Neural progenitor cell (in vitro differentiated cells): ENCODE measurements around the gene U2AF2.

Source experiments
- EZH2phosphoT487 ChIP-seq: fragments of 200-600 bp; sonication (generic); IDR thresholded peaks from 2 replicates; pipeline ENCODE4 v1.6.1; 2017; ENCODE audit warnings: antibody characterized with exemption
- TF ChIP-seq, protein P1 (sequence below): fragments of 200-600 bp; sonication (generic); IDR thresholded peaks from 2 replicates; pipeline ENCODE4 v1.5.1; 2017; ENCODE audit warnings: antibody characterized with exemption, mild to moderate bottlenecking

DNA sequence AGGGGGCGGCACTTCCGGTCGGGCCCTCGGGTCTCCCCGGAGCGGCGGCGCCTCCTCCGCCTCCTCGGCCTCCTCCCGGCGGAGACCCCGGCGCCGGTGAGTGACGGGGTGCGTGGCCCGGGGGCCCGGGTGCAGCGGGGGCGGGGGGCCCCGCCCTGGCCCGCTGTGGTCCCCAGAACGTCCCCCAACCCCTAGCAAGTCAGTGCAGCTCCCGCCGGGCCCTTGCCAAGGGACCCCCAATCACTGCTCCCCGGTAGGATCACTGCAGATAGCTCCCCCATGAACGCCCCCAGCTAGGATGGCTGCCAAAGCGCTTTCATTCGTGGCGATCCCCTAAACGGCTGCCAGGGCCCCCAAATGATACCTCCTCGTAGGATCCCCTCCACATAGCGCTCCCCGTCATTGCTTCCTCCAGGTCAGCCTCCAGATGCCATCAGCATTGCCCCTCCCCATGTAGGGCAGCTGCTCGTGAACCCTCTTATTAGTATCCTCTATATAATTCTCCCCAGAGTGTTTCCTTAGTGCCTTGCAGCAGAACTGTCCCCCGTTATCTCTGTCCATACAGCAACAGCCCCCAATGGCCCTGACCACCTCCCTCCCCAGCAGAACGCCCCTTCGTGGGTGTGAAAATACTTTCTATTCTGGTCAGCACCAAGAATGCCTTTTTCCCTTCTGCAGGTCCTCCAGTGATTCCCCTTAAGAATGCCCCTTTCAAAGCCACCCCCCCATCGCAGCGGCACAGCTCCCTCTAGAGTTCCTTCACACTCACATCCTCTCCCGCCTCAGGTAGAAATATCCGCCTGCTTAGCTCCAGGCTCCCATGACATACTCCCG, 49.0 kb upstream of the U2AF2 start, which contains the start of gene ZNF865:
- TF ChIP-seq, protein P1, sequence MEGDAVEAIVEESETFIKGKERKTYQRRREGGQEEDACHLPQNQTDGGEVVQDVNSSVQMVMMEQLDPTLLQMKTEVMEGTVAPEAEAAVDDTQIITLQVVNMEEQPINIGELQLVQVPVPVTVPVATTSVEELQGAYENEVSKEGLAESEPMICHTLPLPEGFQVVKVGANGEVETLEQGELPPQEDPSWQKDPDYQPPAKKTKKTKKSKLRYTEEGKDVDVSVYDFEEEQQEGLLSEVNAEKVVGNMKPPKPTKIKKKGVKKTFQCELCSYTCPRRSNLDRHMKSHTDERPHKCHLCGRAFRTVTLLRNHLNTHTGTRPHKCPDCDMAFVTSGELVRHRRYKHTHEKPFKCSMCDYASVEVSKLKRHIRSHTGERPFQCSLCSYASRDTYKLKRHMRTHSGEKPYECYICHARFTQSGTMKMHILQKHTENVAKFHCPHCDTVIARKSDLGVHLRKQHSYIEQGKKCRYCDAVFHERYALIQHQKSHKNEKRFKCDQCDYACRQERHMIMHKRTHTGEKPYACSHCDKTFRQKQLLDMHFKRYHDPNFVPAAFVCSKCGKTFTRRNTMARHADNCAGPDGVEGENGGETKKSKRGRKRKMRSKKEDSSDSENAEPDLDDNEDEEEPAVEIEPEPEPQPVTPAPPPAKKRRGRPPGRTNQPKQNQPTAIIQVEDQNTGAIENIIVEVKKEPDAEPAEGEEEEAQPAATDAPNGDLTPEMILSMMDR: peak; percentile 76
- no peak for TF ChIP-seq EZH2phosphoT487
